Left kidney (tissue), 2 donors: Measurements from ENCODE around the gene CYP20A1. TPM values are rescaled to one million over a fixed set of nuclear protein-coding genes. Genes with fewer than 3 reads are reported as not detected.
"Not testable (repeated sequence)": the region's sequence is repeated elsewhere in the genome, so short reads cannot be mapped to it uniquely, and the experiment has no call there.

Source experiments
- DNase-seq: peaks from one replicate; pipeline ENCODE4 v3.0.0-alpha.2; 2013
- polyA plus RNA-seq: library from polyadenylated mRNA; unstranded; fragments of 120-200 nt; gene quantifications from one replicate; pipeline ENCODE4 v1.2.1, GENCODE V29; 2013; ENCODE audit not compliant: insufficient read length

Gene CYP20A1
- polyA plus RNA-seq, 1 donor: 28.5 TPM

DNA sequence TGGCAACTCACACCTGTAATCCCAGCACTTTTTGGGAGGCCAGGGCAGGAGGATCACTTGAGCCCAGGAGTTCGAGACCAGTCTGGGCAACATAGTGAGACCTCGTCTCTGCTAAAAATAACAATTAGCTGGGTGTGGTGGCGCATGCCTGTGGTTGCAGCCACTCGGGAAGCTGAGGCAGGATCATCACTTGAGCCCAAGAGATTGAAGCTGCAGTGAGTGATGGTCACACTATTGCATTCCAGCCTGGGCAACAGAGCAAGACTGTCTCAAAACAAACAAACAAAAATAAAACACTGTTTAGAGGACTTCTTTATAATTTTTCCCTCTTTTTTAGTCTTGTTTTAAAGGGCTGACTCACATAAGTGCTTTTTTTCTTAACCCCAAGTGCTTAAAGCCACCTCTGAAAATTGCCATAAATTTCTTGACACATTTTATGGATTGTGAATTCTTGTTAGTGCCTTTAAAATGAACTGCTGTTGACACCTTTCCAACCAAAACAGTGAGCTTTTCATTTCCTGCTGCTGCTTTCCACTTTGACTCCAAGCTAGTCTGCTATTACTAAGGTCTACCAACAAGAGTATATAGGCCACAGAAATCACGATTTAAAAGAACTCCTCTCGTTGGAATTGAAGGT, 41.7 kb downstream of the CYP20A1 start:
- DNase-seq: peak; percentile 57

DNA sequence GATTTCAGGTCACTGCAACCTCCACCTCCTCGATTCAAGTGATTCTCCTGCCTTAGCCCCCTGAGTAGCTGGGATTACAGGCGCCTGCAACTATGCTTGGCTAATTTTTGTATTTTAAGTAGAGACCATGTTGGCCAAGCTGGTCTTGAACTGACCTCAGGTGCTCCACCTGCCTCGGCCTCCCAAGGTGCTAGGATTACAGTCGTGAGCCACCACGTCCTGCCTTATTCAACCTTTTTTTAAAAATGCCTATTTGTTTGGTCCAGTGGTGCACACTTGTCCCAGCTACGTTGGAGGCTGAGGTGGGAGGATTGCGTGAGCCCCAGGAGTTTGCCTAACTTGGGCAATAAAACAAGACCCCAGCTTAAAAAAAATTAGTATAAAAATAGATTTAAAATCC, 43.3 kb downstream of the CYP20A1 start:
- no peak for DNase-seq

DNA sequence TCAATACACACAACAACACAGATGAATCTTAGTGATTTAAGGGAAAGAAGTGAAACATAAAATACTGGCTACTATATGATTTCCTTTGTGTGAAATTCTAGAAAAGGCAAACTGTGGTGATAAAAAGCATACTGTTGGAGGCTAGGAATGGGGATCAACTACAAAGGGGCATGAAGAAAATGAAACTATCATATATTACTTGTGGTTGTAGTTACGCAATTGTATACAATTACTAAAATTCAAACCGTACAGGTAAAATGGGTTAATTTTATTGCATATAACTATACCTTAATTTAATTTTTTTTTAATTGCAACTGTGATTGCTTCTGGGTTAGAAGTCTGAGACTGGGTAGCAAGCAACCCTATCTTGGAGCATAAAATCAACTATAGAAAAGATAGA, 47.7 kb downstream of the CYP20A1 start:
- DNase-seq: no peak

DNA sequence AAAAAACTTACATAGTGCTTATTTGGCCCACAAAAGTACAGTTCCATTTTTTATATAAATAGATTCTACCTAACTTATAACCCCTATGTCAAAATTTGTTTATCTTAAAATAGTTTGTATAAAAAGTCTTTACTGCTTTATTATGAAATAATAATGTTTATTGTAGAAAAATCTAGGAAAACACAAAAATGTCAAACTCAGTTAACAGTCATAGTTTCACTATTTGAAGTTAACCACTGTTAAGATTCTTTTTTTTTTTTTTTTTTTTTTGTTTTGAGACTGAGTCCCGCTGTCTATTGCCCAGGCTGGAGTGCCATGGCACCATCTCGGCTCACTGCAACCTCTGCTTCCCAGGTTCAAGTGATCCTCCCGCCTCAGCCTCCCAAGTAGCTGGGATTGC, 62.8 kb downstream of the CYP20A1 start:
- DNase-seq: no peak

DNA sequence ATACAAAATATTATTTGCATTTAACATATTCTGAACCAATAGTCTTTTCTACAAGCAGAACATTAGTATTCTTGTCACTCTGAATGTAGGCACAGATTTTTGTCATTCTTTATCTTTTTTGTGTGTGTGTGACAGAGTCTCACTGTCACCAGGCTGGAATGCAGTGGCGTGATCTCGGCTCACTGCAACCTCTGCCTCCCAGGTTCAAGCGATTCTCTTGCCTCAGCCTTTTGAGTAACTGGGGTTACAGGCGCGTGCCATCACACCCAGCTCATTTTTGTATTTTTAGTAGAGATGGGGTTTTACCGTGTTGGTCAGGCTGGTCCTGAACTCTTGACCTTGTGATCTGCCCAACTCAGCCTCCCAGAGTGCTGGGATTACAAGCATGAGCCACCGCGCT, 63.8 kb downstream of the CYP20A1 start:
- DNase-seq: not testable (repeated sequence)

DNA sequence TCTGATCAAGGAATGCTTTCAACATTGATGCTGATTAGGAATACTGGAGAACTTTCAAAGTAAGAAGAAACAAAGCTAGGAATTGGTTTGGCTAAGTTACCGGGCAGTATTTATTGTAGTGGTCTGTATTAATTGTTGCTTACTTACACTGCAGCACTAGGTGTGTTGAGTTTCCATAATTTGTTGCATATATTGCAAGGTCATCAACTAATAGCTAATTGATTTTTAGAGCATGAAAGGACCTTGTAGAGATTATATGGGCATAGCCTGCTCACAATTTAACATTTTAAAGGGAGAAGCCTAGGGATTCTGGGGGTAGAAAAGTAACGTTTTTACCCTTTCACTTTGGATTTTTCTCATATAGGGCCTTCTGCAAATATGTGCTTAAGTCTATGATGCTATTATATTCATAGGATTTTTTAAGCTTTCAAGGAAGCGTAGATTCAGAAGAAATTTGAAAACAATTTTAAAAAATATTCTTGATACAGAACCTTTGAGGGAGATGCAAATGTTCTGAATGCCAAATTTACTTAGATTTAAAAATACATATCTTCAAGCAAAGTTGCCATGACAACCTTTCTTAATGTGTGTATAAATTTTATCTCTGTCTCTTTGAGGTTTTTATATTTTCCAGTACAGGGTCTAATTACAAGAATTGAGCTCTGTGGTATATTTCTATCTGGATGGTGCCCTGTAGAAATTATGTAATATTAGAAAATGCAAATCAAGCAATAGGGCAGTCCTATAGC, 72.0 kb downstream of the CYP20A1 start:
- no peak for DNase-seq

DNA sequence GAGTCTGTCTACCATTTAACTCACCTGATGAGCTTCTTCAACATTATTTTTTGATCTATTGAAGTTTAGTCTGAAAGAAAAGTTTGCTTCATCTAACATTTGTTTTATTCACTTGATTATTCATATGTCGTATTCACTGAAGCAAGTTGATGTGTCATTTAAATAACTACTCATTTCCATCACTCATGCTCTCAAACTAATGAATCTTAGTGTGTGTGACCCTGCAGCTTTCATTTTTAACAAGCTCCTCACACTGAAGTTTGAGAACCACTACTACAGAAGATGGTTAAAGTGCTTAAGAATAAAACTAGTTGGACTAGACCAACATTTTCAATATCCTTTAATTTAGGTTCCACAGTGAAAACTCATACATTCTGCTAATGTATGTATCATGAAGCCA, 87.5 kb downstream of the CYP20A1 start:
- no peak for DNase-seq

DNA sequence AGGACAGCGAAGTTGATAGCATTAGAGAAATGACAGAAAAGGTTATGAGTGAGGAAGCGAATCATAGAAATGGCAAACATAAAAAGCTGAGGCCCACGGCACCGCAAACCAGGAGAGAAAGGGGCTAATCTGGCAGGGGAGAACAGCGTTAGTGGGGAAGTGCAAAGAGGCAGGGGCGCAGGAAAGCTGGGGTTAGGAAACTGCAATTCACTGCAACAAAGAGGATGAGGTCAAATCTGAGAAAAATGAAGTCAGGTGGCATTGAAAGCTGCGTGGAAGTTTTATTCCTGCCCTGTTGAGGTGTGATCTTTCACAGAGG, 88.7 kb downstream of the CYP20A1 start:
- DNase-seq: no peak

DNA sequence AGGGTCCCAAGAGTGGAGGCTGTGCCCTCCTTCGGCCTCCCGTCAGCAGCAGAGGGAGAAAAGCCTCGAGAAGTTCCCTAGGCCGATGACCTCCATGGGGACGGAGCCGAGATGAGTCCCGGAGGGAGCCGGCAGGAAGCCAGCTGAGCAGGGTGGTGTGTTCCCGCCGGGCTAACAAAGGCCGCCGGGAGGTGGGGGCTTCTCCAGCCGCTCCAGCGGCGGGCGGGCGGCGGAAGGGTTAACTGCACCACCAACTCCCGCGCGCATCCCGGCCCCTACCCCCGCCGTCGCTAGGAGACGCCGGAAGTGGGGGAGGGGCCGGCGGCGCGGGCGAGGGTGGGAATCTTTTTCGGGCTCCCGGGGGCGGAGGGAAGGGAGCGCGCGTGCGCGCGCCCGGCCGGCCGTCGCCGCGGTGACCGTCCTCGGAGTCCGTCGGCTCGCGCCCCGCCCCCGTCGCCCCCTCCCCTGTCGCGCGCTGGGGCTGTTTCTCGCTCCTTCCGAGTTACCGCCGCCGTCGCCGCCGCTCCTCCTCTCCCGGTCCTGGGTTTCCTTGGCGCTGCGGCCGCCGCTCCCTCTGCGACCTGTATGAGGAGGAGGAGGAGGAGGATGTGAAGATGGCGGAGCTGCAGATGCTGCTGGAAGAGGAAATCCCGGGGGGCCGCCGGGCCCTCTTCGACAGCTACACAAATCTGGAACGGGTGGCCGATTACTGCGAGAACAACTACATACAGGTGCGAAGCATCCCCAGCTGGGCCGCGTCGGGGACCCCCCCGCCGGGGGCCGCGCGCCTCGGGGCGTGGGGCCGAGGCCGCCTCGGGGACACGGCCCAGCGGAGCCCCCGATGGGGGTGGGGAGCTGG, 89.3 kb downstream of the CYP20A1 start, which contains the start of gene ABI2:
ABI2 (plus strand) TSS at position 494 of the 859 bp plus-strand sequence; CDS start at position 615, 121 bp downstream.
- peak; percentile 95 for DNase-seq

DNA sequence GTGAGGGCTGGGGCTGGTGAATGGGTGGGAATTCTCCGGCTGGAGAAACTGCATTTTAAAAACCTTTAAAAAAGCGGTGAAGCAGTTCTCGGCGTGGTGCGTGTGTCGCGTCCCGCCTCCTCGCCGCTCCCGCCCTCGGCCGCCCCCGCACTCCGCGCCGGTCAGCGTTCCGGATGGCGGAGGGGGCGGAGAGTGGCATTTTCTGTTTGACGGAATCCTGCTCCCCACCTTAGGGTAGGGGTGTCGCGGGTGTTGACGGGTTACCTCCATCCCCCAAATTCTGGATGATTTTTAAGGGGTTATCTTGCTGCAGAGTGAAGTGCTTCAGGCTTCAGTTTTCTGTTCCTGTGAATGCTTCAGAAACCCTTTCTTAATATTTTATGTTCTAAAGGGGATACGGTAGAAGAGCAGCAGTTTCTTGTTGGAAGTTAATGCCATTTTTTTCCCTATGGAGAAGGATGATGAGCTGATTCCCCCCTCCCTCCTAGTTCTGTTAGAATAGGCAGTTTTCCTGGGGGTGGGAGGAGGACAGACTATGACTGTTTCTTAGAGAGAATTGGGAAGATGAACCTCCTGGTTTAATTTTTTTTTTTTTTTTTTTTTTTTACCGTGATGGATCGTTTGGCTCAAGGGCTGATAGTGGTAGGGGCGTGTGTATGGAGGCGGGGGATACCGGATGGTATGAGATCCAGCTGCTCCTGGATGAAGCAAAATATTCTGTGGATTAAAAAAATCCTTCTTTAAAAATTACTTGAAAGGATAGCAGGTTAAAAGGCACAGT, 90.1 kb downstream of the CYP20A1 start:
- DNase-seq: peak; percentile 58

DNA sequence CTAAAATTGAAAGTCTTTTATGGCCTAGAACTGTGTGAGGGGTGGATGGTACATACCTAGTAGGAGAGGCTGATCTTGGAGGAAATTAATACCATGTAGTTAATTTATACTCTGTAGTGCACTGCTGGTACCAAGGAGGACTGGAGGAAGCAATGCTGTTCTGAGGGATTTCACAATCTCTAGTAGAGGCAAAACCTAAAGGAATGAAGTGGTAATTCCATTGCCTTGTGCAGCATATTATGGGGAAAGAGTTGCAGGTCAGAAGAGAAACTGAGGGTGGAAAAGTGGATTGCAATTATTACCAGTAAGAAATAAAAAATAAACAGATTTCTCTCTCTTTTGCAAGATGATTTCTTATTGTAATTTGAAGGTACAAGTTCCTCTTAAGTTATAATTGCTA, 91.6 kb downstream of the CYP20A1 start:
- no peak for DNase-seq

DNA sequence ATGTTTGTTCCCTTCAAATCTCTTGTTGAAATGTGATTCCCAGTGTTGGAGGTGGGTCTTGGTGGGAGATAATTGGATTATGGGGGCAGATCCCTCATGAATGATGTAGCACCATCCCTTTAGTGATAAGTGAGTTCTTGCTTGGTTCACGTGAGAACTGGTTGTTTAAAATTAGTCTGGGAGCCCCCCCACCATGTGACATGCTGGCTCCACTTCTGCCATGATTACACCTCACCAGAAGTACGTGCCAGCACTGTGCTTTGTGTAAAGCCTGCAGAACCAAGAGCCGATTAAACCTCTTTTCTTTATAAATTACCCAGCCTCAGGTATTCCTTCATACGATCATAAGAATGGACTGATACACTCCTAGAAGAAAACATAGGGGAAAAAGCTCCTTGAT, 99.5 kb downstream of the CYP20A1 start:
- DNase-seq: no peak

DNA sequence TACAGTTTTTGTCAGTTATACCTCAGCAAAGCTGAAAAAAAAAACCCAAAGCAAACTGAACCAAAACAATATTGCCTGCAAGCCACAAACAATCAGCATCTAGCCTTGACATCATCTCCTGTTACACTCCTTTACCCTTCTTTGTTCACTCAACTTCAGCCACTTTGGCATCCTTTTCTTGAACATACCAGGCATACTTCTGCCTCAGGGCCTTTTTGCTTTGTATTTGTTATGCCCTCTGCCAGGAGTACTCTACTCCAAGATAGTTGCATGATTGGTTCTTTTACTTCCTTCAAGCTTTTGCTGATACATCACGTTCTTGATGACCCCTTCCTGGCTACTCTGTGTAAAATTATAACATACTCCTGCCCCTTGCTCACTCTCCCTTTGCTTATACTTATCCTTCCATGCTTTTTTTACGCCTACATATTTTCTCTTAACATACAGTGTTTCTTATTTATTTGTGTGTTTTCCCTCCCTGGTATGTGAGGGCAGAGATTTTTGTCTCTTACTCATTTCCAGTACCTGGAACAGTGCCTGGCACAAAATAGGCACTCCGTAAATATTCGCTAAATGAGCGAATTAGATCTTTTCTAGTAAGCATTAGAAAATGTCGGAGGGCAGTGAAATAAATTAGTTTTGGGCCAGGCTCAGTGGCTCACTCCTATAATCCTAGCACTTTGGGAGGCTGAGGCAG, 102.1 kb downstream of the CYP20A1 start:
- no peak for DNase-seq

DNA sequence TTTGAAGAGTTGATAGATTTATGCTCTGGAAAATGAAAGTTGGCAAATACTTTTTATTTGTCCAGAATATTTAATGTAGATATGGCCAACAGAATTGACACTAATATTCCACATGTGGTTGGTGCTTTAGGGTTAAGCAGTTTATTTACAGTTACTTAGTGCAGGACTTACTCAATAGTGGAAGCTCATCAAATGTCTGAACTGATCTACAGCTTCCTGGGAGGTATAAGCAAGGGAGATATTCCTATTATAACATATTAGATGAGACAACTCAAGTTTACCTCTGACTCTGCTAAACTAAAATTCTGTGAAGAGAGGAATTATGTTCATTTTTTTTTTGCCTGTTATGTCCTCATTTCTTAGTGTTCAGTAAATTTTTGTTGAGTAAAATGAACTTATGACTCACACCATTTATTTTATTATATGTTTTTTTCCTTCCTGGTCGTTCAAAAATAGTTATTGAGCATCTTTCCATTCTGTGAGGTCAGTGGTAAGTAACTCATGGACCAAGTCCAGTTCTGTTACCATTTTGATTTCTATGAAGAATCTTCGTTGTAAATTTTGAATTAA, 103.0 kb downstream of the CYP20A1 start:
- DNase-seq: no peak

DNA sequence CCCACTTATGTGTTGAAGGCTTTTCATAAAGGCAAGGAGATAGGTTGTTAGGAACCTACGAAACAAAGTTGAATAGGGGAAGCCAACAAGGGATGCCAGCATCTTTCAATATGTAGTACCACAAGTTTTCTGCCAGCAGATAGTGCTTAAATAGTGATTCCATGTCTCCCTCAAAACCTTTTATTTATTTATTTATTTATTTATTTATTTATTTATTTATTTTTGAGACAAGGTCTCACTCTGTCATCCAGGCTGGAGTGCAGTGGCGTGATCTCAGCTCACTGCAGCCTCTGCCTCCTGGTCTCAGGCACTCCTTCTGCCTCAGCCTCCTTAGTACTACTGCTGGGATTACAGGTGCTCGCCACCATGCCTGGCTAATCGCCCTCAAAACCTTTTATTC, 103.6 kb downstream of the CYP20A1 start:
- not testable (repeated sequence) for DNase-seq

DNA sequence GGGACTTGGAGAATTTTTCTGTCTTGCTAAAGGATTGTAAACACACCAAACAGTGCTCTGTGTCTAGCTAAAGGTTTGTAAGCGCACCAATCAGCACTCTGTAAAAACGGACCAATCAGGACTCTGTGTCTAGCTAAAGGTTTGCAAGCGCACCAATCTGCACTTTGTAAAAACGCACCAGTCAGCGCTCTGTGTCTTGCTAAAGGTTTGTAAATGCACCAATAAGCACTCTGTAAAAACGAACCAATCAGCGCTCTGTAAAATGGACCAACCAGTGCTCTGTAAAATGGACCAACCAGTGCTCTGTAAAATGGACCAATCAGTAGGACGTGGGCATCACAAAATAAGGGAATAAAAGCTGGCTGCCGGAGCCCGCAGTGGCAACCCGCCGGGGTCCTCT, 105.8 kb downstream of the CYP20A1 start:
- no peak for DNase-seq

DNA sequence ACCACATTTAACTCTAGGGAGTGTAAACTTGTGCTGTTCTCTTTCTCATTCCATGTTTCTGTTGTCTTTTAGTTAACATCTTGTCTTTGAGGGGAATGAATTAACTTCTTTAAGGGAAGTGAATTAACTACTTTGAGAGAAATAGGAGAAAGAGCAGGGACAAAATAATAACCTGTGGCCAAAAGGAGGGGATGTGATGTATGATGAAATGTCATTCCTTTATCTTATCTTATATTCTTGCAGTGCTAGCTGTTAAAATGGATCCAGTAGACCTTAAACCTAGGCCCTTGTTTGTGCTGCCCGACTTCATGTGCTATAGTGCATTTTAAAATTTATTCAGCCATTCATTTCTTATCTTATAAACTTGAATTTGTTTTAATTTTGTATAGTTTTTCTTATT, 107.8 kb downstream of the CYP20A1 start:
- no peak for DNase-seq

DNA sequence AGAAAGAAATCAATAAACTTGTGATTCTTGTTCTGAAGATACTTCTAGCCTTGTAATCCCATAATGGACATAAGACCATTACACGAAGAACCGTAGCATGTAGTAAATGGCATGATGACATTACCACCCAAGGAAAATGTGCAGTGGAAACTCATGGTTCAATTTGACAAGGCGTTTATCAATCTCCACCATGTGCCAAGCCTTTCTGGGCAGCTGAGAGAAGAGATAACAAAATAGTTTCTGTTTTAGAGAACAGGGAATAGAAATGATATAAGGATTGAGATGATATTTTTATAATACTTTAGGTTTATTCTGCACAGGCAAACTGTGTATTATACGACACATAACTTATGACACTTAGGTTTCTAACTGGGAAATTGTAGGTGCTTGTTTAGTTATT, 108.6 kb downstream of the CYP20A1 start:
- DNase-seq: no peak

DNA sequence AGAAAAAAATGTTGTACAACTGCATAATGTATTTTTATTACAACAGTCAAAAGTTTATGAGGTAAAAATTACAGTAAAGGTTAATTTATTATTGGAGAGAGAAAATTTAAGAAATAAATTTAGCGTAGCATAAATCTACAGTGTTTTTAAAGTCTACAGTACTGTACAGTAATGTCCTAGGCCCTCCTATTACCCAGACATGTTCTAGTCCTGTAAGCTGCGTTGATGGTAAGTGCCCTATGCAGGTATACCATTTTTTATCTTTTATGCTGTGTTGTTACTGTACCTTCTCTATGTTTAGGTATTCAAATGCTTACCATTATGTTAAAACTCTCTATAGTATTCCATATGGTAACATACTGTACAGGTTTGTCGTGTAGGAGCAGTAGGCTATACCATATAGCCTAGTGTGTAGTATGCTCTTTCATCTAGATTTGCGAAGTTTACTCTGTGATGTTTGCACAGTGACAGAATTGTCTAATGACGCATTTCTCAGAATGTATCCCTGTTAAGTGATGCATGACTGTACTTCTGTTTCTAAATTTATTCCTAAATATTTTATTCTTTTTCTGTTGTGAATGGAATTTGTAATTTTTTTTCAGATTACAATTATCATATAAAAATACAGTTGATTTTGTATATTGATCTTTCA, 113.9 kb downstream of the CYP20A1 start:
- DNase-seq: no peak

DNA sequence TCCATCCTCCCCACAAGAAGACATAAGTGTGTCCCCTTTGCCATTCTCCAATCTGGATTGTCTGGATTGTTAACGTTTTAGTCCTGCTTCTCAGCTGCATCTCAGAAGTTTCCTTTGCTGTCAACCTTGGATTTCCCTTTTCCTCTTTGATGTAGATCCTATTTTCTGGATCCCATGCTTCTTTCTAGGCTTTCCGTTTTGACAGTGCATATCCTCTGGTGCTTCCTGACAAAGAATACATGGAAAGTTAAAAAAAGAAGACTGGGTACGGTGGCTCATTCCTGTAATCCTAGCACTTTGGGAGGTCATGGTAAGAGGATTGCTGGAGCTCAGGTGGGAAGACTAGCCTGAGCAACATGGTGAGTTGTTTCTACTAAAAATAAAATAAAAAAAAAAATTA, 116.1 kb downstream of the CYP20A1 start:
- DNase-seq: no peak
